Brain microvascular endothelial cell (primary cell): ENCODE measurements around the gene GFAP.

Source experiments
- DNase-seq: peaks from one replicate; pipeline ENCODE4 v3.0.0-alpha.2; 2020
- H3K27ac ChIP-seq: fragments of 250-450 bp; sonication (Bioruptor Pico); 2 replicates; pipeline ENCODE4 v1.5.1; 2020; ENCODE audit warnings: mild to moderate bottlenecking, moderate library complexity
- H3K27me3 ChIP-seq: fragments of 250-450 bp; sonication (Bioruptor Pico); replicated peaks from 2 replicates; pipeline ENCODE4 v1.5.1; 2020; ENCODE audit warnings: mild to moderate bottlenecking
- H3K36me3 ChIP-seq: fragments of 250-450 bp; sonication (Bioruptor Pico); replicated peaks from 2 replicates; pipeline ENCODE4 v1.5.1; 2020; ENCODE audit warnings: mild to moderate bottlenecking
- H3K4me3 ChIP-seq: 2 replicates; pipeline ENCODE4 v1.5.1; 2011; ENCODE audit warnings: low read depth, mild to moderate bottlenecking, control low read depth, low read length, moderate library complexity
- in situ Hi-C: cut with HindIII; loops from 2 replicates; pipeline ENCODE4 v1.10.0; 2017; ENCODE audit warnings: low sequenced_read_pairs, low pct_ligation_motif_present
- TF ChIP-seq, protein P1 (sequence below): IDR thresholded peaks from 2 replicates; pipeline ENCODE4 v1.5.1; 2011; ENCODE audit warnings: low read depth, mild to moderate bottlenecking, moderate library complexity, low read length, control low read depth, inconsistent platforms; ENCODE audit errors: missing control alignments

Gene GFAP

DNA sequence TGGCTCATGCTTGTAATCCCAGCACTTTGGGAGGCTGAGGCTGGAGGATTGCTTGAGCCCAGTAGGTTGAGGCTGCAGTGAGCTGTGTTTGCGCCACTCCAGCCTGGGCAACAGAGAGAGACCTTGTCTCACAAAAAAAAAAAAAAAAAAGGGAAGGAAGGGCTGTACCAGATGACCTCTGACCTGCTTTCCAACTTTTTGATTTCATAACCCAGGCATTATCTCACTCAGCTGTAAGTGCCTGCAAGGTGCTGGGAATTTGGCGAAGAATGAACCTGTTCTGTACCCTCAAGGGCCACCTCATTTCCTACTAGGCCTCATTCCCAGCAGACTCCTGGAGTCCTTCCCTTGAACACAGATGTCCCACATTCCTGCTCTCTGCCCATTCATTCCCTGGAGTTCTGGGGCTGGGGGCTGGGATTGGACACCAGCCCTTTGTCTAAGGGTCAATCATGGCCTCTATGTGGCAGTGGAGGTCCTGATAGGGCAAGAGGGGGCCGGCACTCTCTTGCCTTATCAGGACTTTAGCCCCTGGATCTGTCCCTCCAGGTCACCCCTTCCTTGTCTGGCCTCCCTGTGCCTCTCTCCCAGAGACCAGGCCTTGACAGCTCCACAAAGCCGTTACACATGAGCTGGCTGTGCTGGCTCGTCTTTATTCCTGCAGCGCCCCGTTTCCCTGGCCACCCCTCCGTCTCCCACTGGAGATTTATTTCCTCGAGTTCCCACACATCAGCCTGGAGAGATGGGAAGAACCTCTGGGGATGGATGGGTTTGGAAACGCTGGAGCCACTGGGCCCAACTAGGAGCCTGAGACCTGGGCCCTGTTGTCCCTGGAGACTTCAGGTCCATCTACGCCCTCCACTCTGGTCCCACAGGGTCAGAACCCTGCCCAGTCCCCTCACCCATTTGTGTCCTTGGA, 821 bp upstream of the GFAP start:
- in situ Hi-C loops: loop anchor here (25.0 kb wide), 1 partner anchor 96 kb away; no protein-coding TSS in a partner anchor
- DNase-seq: no peak
- TF ChIP-seq, protein P1, sequence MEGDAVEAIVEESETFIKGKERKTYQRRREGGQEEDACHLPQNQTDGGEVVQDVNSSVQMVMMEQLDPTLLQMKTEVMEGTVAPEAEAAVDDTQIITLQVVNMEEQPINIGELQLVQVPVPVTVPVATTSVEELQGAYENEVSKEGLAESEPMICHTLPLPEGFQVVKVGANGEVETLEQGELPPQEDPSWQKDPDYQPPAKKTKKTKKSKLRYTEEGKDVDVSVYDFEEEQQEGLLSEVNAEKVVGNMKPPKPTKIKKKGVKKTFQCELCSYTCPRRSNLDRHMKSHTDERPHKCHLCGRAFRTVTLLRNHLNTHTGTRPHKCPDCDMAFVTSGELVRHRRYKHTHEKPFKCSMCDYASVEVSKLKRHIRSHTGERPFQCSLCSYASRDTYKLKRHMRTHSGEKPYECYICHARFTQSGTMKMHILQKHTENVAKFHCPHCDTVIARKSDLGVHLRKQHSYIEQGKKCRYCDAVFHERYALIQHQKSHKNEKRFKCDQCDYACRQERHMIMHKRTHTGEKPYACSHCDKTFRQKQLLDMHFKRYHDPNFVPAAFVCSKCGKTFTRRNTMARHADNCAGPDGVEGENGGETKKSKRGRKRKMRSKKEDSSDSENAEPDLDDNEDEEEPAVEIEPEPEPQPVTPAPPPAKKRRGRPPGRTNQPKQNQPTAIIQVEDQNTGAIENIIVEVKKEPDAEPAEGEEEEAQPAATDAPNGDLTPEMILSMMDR: no peak
- no peak overlapping the region for H3K27ac ChIP-seq
- H3K36me3 ChIP-seq: no peaks in the 10 kb centered on the region
- H3K27me3 ChIP-seq: no peaks in the 10 kb centered on the region
- H3K4me3 ChIP-seq: no peak overlapping the region

DNA sequence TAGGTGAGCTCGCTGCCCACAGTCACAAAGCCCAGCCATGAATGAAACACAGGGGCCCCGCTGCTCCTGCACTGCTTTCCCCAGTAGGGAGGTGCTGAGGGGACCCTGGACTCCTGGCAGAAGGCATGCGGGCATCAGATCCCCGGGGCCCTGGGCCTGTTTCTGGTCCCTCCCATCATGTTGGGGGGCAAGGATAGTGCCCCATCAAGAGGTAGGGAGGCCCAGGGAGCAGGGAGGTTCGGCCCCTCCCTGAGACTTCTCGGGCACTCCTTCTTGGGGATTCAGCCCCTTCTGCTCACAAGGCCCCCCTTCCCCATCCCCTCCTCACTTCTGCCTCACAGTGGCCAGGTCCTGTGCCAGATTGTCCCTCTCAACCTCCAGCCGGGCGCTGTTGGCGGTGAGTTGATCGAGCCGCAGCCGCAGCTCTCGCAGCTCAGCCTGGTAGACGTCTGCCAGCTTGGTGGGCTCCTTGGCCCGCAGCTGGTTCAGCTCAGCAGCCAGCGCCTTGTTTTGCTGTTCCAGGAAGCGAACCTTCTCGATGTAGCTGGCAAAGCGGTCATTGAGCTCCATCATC, 515 bp downstream of the GFAP start:
- TF ChIP-seq, protein P1: no peak
- Histone ChIP-seq H3K36me3 (no peaks in the 10 kb centered on the region), H3K27ac (no peak overlapping the region), H3K27me3 (no peaks in the 10 kb centered on the region), H3K4me3 (no peak overlapping the region)
- in situ Hi-C loops: loop anchor here (25.0 kb wide), 1 partner anchor 98 kb away; no protein-coding TSS in a partner anchor
- DNase-seq: no peak

DNA sequence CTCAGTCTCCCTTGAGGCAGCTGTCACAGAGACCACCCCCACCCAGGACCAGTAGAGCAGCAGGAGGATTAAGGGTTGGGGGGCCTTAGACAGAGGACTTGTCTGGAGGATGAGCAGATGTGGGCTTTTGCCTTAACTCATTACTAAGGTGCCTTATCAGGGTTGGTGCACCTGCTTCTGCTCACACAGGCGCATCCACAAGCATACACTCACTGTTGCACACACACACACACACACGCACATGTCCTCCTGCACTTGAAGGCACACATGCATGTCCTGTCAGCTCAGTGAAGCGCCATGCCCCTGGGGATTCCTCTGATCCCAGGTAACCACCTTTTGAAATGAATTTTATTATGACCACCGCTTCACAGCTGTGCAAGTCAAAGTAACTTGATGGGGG, 1.2 kb downstream of the GFAP start:
- Histone ChIP-seq H3K27ac (no peak overlapping the region), H3K27me3 (no peaks in the 10 kb centered on the region), H3K36me3 (no peaks in the 10 kb centered on the region), H3K4me3 (no peak overlapping the region)
- TF ChIP-seq, protein P1: no peak
- no peak for DNase-seq
- in situ Hi-C loops: loop anchor here (25.0 kb wide), 1 partner anchor 98 kb away; no protein-coding TSS in a partner anchor

DNA sequence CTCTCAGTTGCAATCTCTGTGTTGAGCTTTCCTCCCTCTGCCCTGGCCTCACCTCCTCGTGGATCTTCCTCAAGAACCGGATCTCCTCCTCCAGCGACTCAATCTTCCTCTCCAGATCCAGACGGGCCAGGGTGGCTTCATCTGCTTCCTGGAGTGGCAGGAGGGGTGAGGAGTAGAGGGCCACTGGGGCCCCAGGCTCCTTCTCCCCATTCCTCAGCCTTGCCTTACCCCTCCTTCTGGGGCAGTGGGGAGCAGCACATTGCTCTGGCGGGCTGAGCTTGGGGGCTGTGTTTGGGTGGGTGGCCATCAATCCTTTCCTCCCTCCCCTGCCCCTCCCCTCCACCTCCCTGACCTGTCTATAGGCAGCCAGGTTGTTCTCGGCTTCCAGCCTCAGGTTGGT, 1.6 kb downstream of the GFAP start:
- in situ Hi-C loops: loop anchor here (25.0 kb wide), 1 partner anchor 99 kb away; no protein-coding TSS in a partner anchor
- H3K27me3 ChIP-seq: no peaks in the 10 kb centered on the region
- TF ChIP-seq, protein P1: no peak
- no peak for DNase-seq
- H3K27ac ChIP-seq: no peak overlapping the region
- H3K36me3 ChIP-seq: no peaks in the 10 kb centered on the region
- no peak overlapping the region for H3K4me3 ChIP-seq

DNA sequence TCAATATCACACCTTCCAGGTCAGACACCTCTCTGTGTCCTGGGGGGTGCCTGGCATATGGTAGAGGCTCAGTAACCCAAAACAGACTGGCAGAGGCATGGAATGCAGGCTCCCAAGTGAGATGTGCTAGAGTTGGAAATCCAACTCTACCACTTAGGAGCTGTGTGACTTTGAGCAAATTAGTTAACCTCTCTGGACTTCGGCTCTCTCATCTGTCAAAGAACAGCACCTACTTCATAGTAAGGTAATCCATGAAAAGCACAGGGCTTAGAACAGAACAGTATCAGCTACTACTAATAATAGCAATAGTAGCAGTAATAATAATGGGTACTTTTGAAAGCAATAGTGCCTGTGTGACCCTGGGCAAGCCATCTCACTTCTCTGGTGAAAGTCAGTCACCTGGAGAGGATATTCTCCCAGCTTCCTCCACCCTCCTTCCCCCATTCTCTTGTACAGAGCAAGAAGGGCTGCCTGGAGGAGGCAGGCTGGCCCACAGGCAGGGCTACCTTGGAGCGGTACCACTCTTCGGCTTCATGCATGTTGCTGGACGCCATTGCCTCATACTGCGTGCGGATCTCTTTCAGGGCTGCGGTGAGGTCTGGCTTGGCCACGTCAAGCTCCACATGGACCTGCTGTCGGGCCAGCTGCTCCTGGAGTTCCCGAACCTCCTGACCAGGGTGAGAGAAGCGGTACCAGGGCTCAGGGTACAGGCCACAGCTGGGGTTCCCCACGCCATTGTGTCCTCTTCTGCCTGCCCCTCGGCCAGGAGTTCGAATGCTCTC, 2.3 kb downstream of the GFAP start:
- H3K27ac ChIP-seq: no peak overlapping the region
- no peaks in the 10 kb centered on the region for H3K36me3 ChIP-seq
- no peaks in the 10 kb centered on the region for H3K27me3 ChIP-seq
- DNase-seq: no peak
- H3K4me3 ChIP-seq: no peak overlapping the region
- in situ Hi-C loops: loop anchor here (25.0 kb wide), 1 partner anchor 99 kb away; no protein-coding TSS in a partner anchor
- TF ChIP-seq, protein P1: no peak
